Upper lobe of left lung (tissue), 6 donors: ENCODE measurements around the gene COX19. TPM values are rescaled to one million over a fixed set of nuclear protein-coding genes. Genes with fewer than 3 reads are reported as not detected.

Experiments used
- ATAC-seq, 2 donors: fragments of 200-7000 bp; cut with Tn5 transposase; one replicate each; pipeline ENCODE4 v1.9.1; 2022; ENCODE audit warnings: mild to moderate bottlenecking in 2 of 2, moderate library complexity in 2 of 2; ENCODE audit not compliant: low FRiP score in 2 of 2
- DNase-seq, 2 donors: peaks; one replicate each; pipeline ENCODE4 v3.0.0-alpha.2; 2019 to 2020
- H3K27ac ChIP-seq, 4 donors: fragments of 200-600 bp; sonication (generic); one replicate each; pipeline ENCODE4 v1.5.1; 2016 to 2019
- H3K27me3 ChIP-seq, 4 donors: fragments of 200-600 bp; sonication (generic); one replicate each; pipeline ENCODE4 v1.5.1; 2017 to 2019
- H3K36me3 ChIP-seq, 4 donors: fragments of 200-600 bp; sonication (generic); one replicate each; pipeline ENCODE4 v1.5.1; 2016 to 2019
- H3K4me1 ChIP-seq, 4 donors: fragments of 200-600 bp; sonication (generic); one replicate each; pipeline ENCODE4 v1.5.1; 2018 to 2019
- H3K4me3 ChIP-seq, 4 donors: fragments of 200-600 bp; sonication (generic); one replicate each; pipeline ENCODE4 v1.5.1; 2017 to 2019; ENCODE audit warnings: mild to moderate bottlenecking in 2 of 4, moderate library complexity in 1 of 4
- H3K9me3 ChIP-seq, 4 donors: fragments of 200-600 bp; sonication (generic); one replicate each; pipeline ENCODE4 v1.5.1; 2018 to 2019
- CTCF ChIP-seq, 6 experiments: fragments of 450-650 bp in 4 of 6; fragments of 200-600 bp in 2 of 6; sonication (generic) in 2 of 6; IDR thresholded peaks; one replicate each; pipeline ENCODE4 v1.5.1; 2016 to 2019; ENCODE audit warnings: antibody characterized with exemption in 6 of 6
- EP300 ChIP-seq, 4 donors: sonication (generic); formaldehyde crosslinking; IDR thresholded peaks; one replicate each; pipeline ENCODE4 v1.5.1; 2017; ENCODE audit warnings: antibody characterized with exemption in 4 of 4, control low read depth in 2 of 4
- POLR2A ChIP-seq, 4 donors: fragments of 450-650 bp; IDR thresholded peaks; one replicate each; pipeline ENCODE4 v1.5.1; 2016 to 2017; ENCODE audit warnings: antibody characterized with exemption in 4 of 4, mild to moderate bottlenecking in 2 of 4
- POLR2AphosphoS5 ChIP-seq, 2 donors: sonication (generic); formaldehyde crosslinking; IDR thresholded peaks; one replicate each; pipeline ENCODE4 v1.5.1; 2017; ENCODE audit warnings: antibody characterized with exemption in 2 of 2
- WGBS, 2 donors: methylation state at CpG; one replicate each; pipeline ENCODE4 v1.1.5; 2017 to 2018; 5-methylcytosine and 5-hydroxymethylcytosine counted together
- total RNA-seq, 6 donors: library from RNA; depleted of rRNA in 4 of 6; stranded (reverse); fragments of >200 nt in 4 of 6; gene quantifications; one replicate each; pipeline versions ENCODE4 v1.1.0 to v1.2.1, GENCODE V29; 2016 to 2021
- donor health status: DM: no; HTN: no; CAD: no; lungs with moderate emphysema.
- donor health status: DM: no; HTN: yes; CAD: no; lungs with severe emphysema.

Gene COX19
- total RNA-seq, 6 donors from 2014 or later = 9.1 to 25.1 (median 11.5) TPM

- WGBS, 2 donors = 53 to 55% methylated on average over 2 of the region's 2 CpGs
Measured at GRCh38 chr7:940599-941408, 34.5 kb downstream of the COX19 start.

GRCh38 chr7:939843-940242 is 35.5 kb downstream of the COX19 start:
- Histone ChIP-seq H3K36me3 (peaks cover 0 to 12% (median 0%) of the 10 kb centered on the region in 4 donors), H3K4me1 (no peaks in the 10 kb centered on the region), H3K27me3 (no peaks in the 10 kb centered on the region), H3K9me3 (peaks cover 0 to 5% (median 0%) of the 10 kb centered on the region in 4 donors), H3K4me3 (no peak overlapping the region), H3K27ac (no peak overlapping the region)
- 90 to 94% methylated on average over 4 of the region's 4 CpGs for WGBS, 2 donors
- no peak for ATAC-seq
- TF ChIP-seq EP300 (IDR thresholded peaks at IDR 0.05) (no peak), POLR2AphosphoS5 (IDR thresholded peaks at IDR 0.05) (no peak), POLR2A (IDR thresholded peaks at IDR 0.05) (no peak), CTCF (IDR thresholded peaks at IDR 0.05) (no peak)
- no peak for DNase-seq

More at GRCh38 chr7:940599-941408, 34.5 kb downstream of the COX19 start:
- ATAC-seq (no peak), DNase-seq (no peak)
- Histone ChIP-seq H3K27ac (no peak overlapping the region), H3K9me3 (peaks cover 0 to 5% (median 0%) of the 10 kb centered on the region in 4 donors), H3K27me3 (no peaks in the 10 kb centered on the region), H3K4me3 (no peak overlapping the region), H3K36me3 (peaks cover 0 to 3% (median 0%) of the 10 kb centered on the region in 4 donors), H3K4me1 (peaks cover 0 to 3% (median 0%) of the 10 kb centered on the region in 4 donors)
- no peak for TF ChIP-seq POLR2AphosphoS5 (IDR thresholded peaks at IDR 0.05)
- no peak for TF ChIP-seq CTCF (IDR thresholded peaks at IDR 0.05)
- TF ChIP-seq EP300 (IDR thresholded peaks at IDR 0.05) = no peak
- no peak for TF ChIP-seq POLR2A (IDR thresholded peaks at IDR 0.05)

GRCh38 chr7:938546-939185 is 36.7 kb downstream of the COX19 start:
- no peak overlapping the region for H3K4me3 ChIP-seq
- DNase-seq (peak in 1 of 2 donors; percentile 50), ATAC-seq (no peak)
- 85 to 91% methylated on average over 16 to 24 of the region's 27 CpGs for WGBS, 2 donors
- TF ChIP-seq CTCF (IDR thresholded peaks at IDR 0.05) (no peak), POLR2AphosphoS5 (IDR thresholded peaks at IDR 0.05) (no peak), POLR2A (IDR thresholded peaks at IDR 0.05) (no peak), EP300 (IDR thresholded peaks at IDR 0.05) (no peak)
- peaks cover 0 to 15% (median 1%) of the 10 kb centered on the region in 4 donors for H3K36me3 ChIP-seq
- peaks cover 0 to 5% (median 0%) of the 10 kb centered on the region in 4 donors for H3K9me3 ChIP-seq
- no peak overlapping the region for H3K27ac ChIP-seq
- no peaks in the 10 kb centered on the region for H3K4me1 ChIP-seq
- no peaks in the 10 kb centered on the region for H3K27me3 ChIP-seq

DNA sequence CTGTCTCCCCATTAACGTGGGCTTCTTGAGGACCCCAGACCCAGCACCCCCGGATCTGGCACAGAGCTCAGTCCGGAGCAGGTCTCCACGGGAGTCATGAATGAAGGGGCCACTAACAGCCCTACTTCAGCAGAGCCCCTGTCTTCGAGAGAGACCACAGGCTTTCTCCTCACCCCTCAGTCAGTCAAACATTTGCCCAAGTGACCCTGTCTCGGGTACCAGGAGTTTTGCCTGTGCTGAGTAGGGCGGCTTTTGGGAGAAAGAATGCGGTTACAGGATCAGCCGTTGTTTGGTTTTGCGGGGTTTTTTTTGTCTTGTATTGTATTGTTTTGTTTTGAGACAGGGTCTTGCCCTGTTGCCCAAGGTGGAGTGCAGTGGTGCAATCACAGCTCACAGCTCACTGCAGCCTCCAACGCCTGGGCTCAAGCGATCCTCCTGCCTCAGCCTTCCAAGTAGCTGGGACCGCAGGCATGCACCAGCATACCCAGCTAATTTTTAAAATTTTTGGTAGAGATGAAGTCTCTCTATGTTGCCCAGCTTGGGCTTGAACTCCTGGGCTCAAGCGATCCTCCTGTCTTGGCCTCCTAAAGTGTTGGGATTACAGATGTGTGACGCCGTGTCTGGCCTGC is 37.4 kb downstream of the COX19 start:
- Histone ChIP-seq H3K4me3 (no peak overlapping the region), H3K4me1 (no peaks in the 10 kb centered on the region), H3K27ac (no peak overlapping the region), H3K9me3 (peaks cover 0 to 5% (median 0%) of the 10 kb centered on the region in 4 donors), H3K36me3 (peaks cover 0 to 15% (median 1%) of the 10 kb centered on the region in 4 donors), H3K27me3 (no peaks in the 10 kb centered on the region)
- no peak for ATAC-seq
- 92 to 94% methylated on average over 13 to 16 of the region's 16 CpGs for WGBS, 2 donors
- TF ChIP-seq EP300 (IDR thresholded peaks at IDR 0.05) (no peak), POLR2A (IDR thresholded peaks at IDR 0.05) (no peak), CTCF (IDR thresholded peaks at IDR 0.05) (no peak), POLR2AphosphoS5 (IDR thresholded peaks at IDR 0.05) (no peak)
- DNase-seq = no peak
